HepG2 (cell line): ENCODE measurements around the gene GMEB1. TPM values are rescaled to one million over a fixed set of nuclear protein-coding genes. Genes with fewer than 3 reads are reported as not detected.

Experiments used
- ARNTL ChIP-seq: sonication (generic); formaldehyde crosslinking; IDR thresholded peaks from 2 replicates; pipeline ENCODE4 v1.4.0; 2020; ENCODE audit warnings: mild to moderate bottlenecking, missing genetic modification reagents
- ATM ChIP-seq: fragments of 450-650 bp; IDR thresholded peaks from 2 replicates; pipeline ENCODE4 v1.7.1; 2017; ENCODE audit warnings: mild to moderate bottlenecking, borderline replicate concordance
- CHCHD3 ChIP-seq: sonication (generic); formaldehyde crosslinking; IDR thresholded peaks from 2 replicates; pipeline ENCODE4 v1.8.0; 2022; ENCODE audit warnings: mild to moderate bottlenecking, missing genetic modification reagents, moderate library complexity
- CREM ChIP-seq, 2 experiments: sonication (generic) in 1 of 2; formaldehyde crosslinking in 1 of 2; IDR thresholded peaks; 2 replicates each; pipeline versions ENCODE4 v1.4.0 to v1.6.1; 2016 to 2020; ENCODE audit warnings: antibody characterized with exemption in 1 of 2, mild to moderate bottlenecking in 1 of 2, missing genetic modification reagents in 1 of 2
- FOXP4 ChIP-seq: sonication (generic); formaldehyde crosslinking; IDR thresholded peaks from 2 replicates; pipeline ENCODE4 v1.4.0; 2020; ENCODE audit warnings: missing genetic modification reagents
- GABPA ChIP-seq, 2 experiments: IDR thresholded peaks; 2 replicates each; pipeline ENCODE4 v1.6.1; 2011 to 2016; ENCODE audit warnings: low read depth in 2 of 2, low read length in 1 of 2, missing biosample characterization in 1 of 2, missing genetic modification characterization in 1 of 2
- HNRNPUL1 ChIP-seq: fragments of 200-400 bp; formaldehyde crosslinking; IDR thresholded peaks from 2 replicates; pipeline ENCODE4 v1.6.1; 2017; ENCODE audit warnings: low read depth, mild to moderate bottlenecking, low read length, moderate library complexity
- ISX ChIP-seq: sonication (generic); formaldehyde crosslinking; conservative IDR thresholded peaks from 2 replicates; pipeline ENCODE4 v1.5.0; 2020; ENCODE audit warnings: missing genetic modification reagents
- POLR2G ChIP-seq: fragments of 200-400 bp; formaldehyde crosslinking; IDR thresholded peaks from 2 replicates; pipeline ENCODE4 v1.6.1; 2018; ENCODE audit warnings: mild to moderate bottlenecking, low read depth, low read length, moderate library complexity
- RFXANK ChIP-seq: IDR thresholded peaks from 2 replicates; pipeline ENCODE4 v1.6.1; 2016
- RFXAP ChIP-seq: sonication (generic); formaldehyde crosslinking; IDR thresholded peaks from 2 replicates; pipeline ENCODE4 v1.4.0; 2020; ENCODE audit warnings: missing genetic modification reagents, borderline replicate concordance
- ZFP37 ChIP-seq: sonication (generic); formaldehyde crosslinking; IDR thresholded peaks from 2 replicates; pipeline ENCODE4 v1.4.0; 2020; ENCODE audit warnings: missing genetic modification reagents, borderline replicate concordance
- ZKSCAN5 ChIP-seq: sonication (generic); formaldehyde crosslinking; IDR thresholded peaks from 2 replicates; pipeline ENCODE4 v1.5.1; 2020; ENCODE audit warnings: mild to moderate bottlenecking, missing genetic modification reagents
- ZNF17 ChIP-seq: sonication (generic); formaldehyde crosslinking; IDR thresholded peaks from 2 replicates; pipeline ENCODE4 v1.5.0; 2020; ENCODE audit warnings: mild to moderate bottlenecking, missing genetic modification reagents
- ZNF343 ChIP-seq: sonication (generic); formaldehyde crosslinking; IDR thresholded peaks from 2 replicates; pipeline ENCODE4 v1.4.0; 2020; ENCODE audit warnings: mild to moderate bottlenecking, missing genetic modification reagents
- ZNF605 ChIP-seq: sonication (generic); formaldehyde crosslinking; IDR thresholded peaks from 2 replicates; pipeline ENCODE4 v1.8.0; 2022; ENCODE audit warnings: mild to moderate bottlenecking, missing genetic modification reagents
- ZNF850 ChIP-seq: sonication (generic); formaldehyde crosslinking; conservative IDR thresholded peaks from 2 replicates; pipeline ENCODE4 v1.9.0; 2021; ENCODE audit warnings: mild to moderate bottlenecking, missing genetic modification reagents
- polyA plus RNA-seq, 8 experiments: library from polyadenylated mRNA; depleted of rRNA in 3 of 8; stranded (reverse) in 7 of 8; unstranded in 1 of 8; fragments of >200 nt; fragmentation: Illumina TruSeq in 4 of 8; extraction: Trizol in 4 of 8; gene quantifications; 2 replicates each; pipeline versions ENCODE4 v1.2.1 to v1.2.3, GENCODE V29; 2011 to 2016; ENCODE audit warnings: low read depth in 4 of 8, missing spikeins in 1 of 8, mixed read lengths in 1 of 8; ENCODE audit not compliant: insufficient read depth in 1 of 8
- total RNA-seq, 5 experiments: library from RNA; depleted of rRNA; stranded (reverse); fragments of >200 nt; fragmentation: Illumina TruSeq; extraction: Trizol; gene quantifications; 2 replicates each; pipeline ENCODE4 v1.2.3, GENCODE V29; 2016; ENCODE audit warnings: low read depth in 1 of 5
- TF ChIP-seq, protein P1 (sequence below): sonication (generic); formaldehyde crosslinking; IDR thresholded peaks from 2 replicates; pipeline ENCODE4 v1.4.0; 2020; ENCODE audit warnings: missing genetic modification reagents, borderline replicate concordance
- TF ChIP-seq, protein P2 (sequence below): sonication (generic); formaldehyde crosslinking; IDR thresholded peaks from 2 replicates; pipeline ENCODE4 v1.8.1; 2022; ENCODE audit warnings: low read depth, mild to moderate bottlenecking, missing genetic modification reagents
- TF ChIP-seq, protein P3 (sequence below): conservative IDR thresholded peaks from 2 replicates; pipeline ENCODE4 v1.6.1; 2018; ENCODE audit warnings: missing genetic modification reagents

GMEB1 gene
- total and polyA plus RNA-seq, 2 of the 13 experiments (the other 11 are each of a cell fraction or from before 2014, with no cell fraction given): 3.0 to 6.0 TPM

DNA sequence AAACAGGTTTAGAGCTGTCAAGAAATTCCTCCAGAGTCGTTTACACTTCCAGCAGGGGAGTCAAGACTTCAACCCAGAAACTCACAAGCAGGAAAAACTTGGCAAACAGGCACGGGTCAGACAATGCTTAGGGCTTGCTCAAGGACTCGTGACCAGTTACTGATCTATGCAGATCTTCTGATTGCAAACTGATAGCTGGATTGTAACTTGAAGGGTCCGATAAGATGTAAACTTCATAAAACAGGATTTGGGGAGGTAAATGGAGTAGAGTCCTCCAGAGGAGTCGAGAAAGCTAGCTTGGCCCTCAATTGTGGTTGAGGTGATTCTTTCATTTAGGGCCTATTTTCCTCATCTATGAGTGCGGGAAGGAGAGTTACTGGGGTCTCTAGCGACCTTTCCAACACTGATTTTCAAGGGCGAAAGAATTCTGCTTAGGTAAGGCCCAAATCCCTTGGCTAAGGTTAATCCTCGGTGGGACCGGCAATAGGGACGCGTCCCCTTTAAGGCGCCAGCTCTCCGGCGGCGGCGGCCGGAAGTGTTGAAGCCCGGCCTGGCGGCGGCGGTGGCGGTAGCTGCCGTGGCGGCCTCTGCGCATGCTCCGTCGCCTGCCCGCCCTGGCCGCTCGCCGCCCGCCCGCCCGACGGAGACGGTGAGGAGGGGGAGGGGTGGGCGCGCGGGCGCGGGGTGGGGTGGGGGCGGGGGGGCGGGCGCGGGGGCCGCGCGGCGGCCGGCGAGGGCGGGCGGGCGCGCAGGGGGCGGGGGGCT, at the start of gene GMEB1 (continued):
- TF ChIP-seq ZNF343 (CRISPR knock-in tag) (no peak), GABPA (IDR thresholded peaks at IDR 0.05; ENCODE audit: low read depth, low read length) (peak; percentile 66), GABPA (CRISPR knock-in tag; IDR thresholded peaks at IDR 0.05; ENCODE audit: low read depth) (peak; percentile 81), POLR2G (peak; percentile 44; the same call in 1 of the 2 replicates), HNRNPUL1 (no peak), ARNTL (CRISPR knock-in tag) (no peak), ISX (CRISPR knock-in tag) (0 out of 2 replicates have a peak, but pooled peaks have one; percentile 32), ZKSCAN5 (CRISPR knock-in tag) (peak; percentile 92), ZNF605 (0 out of 2 replicates have a peak, but pooled peaks have one; percentile 3), CHCHD3 (no peak), CREM (IDR thresholded peaks at IDR 0.05) (no peak), CREM (CRISPR knock-in tag; IDR thresholded peaks at IDR 0.05) (no peak), FOXP4 (CRISPR knock-in tag) (peak; percentile 10; the same call in 1 of the 2 replicates), ZFP37 (CRISPR knock-in tag) (0 out of 2 replicates have a peak, but pooled peaks have one; percentile 24), ATM (no peak), RFXANK (CRISPR knock-in tag) (0 out of 2 replicates have a peak, but pooled peaks have one; percentile 48), ZNF17 (no peak), ZNF850 (CRISPR knock-in tag) (no peak), RFXAP (0 out of 2 replicates have a peak, but pooled peaks have one; percentile 42)
- TF ChIP-seq, protein P1, sequence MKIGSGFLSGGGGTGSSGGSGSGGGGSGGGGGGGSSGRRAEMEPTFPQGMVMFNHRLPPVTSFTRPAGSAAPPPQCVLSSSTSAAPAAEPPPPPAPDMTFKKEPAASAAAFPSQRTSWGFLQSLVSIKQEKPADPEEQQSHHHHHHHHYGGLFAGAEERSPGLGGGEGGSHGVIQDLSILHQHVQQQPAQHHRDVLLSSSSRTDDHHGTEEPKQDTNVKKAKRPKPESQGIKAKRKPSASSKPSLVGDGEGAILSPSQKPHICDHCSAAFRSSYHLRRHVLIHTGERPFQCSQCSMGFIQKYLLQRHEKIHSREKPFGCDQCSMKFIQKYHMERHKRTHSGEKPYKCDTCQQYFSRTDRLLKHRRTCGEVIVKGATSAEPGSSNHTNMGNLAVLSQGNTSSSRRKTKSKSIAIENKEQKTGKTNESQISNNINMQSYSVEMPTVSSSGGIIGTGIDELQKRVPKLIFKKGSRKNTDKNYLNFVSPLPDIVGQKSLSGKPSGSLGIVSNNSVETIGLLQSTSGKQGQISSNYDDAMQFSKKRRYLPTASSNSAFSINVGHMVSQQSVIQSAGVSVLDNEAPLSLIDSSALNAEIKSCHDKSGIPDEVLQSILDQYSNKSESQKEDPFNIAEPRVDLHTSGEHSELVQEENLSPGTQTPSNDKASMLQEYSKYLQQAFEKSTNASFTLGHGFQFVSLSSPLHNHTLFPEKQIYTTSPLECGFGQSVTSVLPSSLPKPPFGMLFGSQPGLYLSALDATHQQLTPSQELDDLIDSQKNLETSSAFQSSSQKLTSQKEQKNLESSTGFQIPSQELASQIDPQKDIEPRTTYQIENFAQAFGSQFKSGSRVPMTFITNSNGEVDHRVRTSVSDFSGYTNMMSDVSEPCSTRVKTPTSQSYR: peak; percentile 75
- TF ChIP-seq, protein P2, sequence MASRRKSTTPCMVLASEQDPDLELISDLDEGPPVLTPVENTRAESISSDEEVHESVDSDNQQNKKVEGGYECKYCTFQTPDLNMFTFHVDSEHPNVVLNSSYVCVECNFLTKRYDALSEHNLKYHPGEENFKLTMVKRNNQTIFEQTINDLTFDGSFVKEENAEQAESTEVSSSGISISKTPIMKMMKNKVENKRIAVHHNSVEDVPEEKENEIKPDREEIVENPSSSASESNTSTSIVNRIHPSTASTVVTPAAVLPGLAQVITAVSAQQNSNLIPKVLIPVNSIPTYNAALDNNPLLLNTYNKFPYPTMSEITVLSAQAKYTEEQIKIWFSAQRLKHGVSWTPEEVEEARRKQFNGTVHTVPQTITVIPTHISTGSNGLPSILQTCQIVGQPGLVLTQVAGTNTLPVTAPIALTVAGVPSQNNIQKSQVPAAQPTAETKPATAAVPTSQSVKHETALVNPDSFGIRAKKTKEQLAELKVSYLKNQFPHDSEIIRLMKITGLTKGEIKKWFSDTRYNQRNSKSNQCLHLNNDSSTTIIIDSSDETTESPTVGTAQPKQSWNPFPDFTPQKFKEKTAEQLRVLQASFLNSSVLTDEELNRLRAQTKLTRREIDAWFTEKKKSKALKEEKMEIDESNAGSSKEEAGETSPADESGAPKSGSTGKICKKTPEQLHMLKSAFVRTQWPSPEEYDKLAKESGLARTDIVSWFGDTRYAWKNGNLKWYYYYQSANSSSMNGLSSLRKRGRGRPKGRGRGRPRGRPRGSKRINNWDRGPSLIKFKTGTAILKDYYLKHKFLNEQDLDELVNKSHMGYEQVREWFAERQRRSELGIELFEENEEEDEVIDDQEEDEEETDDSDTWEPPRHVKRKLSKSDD (CRISPR knock-in tag): no peak
- TF ChIP-seq, protein P3, sequence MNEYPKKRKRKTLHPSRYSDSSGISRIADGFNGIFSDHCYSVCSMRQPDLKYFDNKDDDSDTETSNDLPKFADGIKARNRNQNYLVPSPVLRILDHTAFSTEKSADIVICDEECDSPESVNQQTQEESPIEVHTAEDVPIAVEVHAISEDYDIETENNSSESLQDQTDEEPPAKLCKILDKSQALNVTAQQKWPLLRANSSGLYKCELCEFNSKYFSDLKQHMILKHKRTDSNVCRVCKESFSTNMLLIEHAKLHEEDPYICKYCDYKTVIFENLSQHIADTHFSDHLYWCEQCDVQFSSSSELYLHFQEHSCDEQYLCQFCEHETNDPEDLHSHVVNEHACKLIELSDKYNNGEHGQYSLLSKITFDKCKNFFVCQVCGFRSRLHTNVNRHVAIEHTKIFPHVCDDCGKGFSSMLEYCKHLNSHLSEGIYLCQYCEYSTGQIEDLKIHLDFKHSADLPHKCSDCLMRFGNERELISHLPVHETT: peak; percentile 37; the same call in 1 of the 2 replicates
